ENCODE results near the gene NOP58. TPM values are rescaled to one million over a fixed set of nuclear protein-coding genes. Genes with fewer than 3 reads are reported as not detected.
A peak's percentile ranks its signal among the peaks of the same experiment; 100 is the strongest.
"Not testable (repeated sequence)": the region's sequence is repeated elsewhere in the genome, so short reads cannot be mapped to it uniquely, and the experiment has no call there.

Gene NOP58
- total RNA-seq, 2 experiments from 2014 or later: 226 to 234 TPM

- H3K4me3 Mint-ChIP-seq: no peak overlapping the region
- peaks cover 40% of the 10 kb centered on the region for H3K36me3 Mint-ChIP-seq
- peaks cover 37% of the 10 kb centered on the region for H3K4me1 Mint-ChIP-seq
- no peaks in the 10 kb centered on the region for H3K27me3 Mint-ChIP-seq
- no peaks in the 10 kb centered on the region for H3K9me3 Mint-ChIP-seq
- peak overlapping the region; percentile 51 for H3K27ac Mint-ChIP-seq
- DNase-seq: no peak
Measured at GRCh38 chr2:202278944-202279343, 13.4 kb downstream of the NOP58 start.

DNA sequence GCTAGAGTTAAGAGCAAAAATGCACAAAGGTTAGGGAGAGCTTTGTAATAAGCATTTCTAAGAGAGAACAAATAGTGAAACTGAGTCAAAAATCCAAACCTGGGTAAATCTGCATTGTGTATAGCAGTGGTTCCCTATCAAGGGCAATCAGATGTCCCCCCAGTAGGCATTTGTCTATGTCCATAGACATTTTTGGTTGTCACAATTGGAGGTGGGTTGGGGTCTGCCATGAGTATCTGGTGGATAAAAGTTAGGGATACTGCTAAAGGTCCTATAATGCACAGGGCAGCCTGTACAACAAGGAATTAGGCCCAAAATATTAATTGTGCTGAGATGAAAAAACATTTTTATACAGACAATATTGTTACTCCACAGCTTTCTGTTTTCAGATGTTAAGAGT lies 21.0 kb downstream of the NOP58 start:
- Mint-ChIP-seq H3K27ac (no peak overlapping the region), H3K36me3 (peaks cover 37% of the 10 kb centered on the region), H3K27me3 (no peaks in the 10 kb centered on the region), H3K4me1 (peaks cover 6% of the 10 kb centered on the region), H3K9me3 (no peaks in the 10 kb centered on the region), H3K4me3 (no peak overlapping the region)
- no peak for DNase-seq

- H3K27ac Mint-ChIP-seq: no peak overlapping the region
- H3K9me3 Mint-ChIP-seq: no peaks in the 10 kb centered on the region
- H3K36me3 Mint-ChIP-seq: peaks cover 33% of the 10 kb centered on the region
- H3K4me3 Mint-ChIP-seq: no peak overlapping the region
- H3K4me1 Mint-ChIP-seq: peaks cover 12% of the 10 kb centered on the region
- no peak for DNase-seq
- H3K27me3 Mint-ChIP-seq: no peaks in the 10 kb centered on the region
Measured at GRCh38 chr2:202289394-202290204, 24.0 kb downstream of the NOP58 start.

- no peaks in the 10 kb centered on the region for H3K27me3 Mint-ChIP-seq
- peaks cover 31% of the 10 kb centered on the region for H3K36me3 Mint-ChIP-seq
- H3K9me3 Mint-ChIP-seq: no peaks in the 10 kb centered on the region
- DNase-seq: no peak
- H3K27ac Mint-ChIP-seq: no peak overlapping the region
- no peak overlapping the region for H3K4me3 Mint-ChIP-seq
- H3K4me1 Mint-ChIP-seq: peaks cover 16% of the 10 kb centered on the region
Measured at GRCh38 chr2:202290316-202290715, 24.8 kb downstream of the NOP58 start.

GRCh38 chr2:202290970-202291369 lies 25.4 kb downstream of the NOP58 start:
- Mint-ChIP-seq H3K36me3 (peaks cover 37% of the 10 kb centered on the region), H3K9me3 (no peaks in the 10 kb centered on the region), H3K4me1 (peaks cover 16% of the 10 kb centered on the region), H3K27me3 (no peaks in the 10 kb centered on the region), H3K27ac (peak overlapping the region; percentile 23), H3K4me3 (no peak overlapping the region)
- no peak for DNase-seq

GRCh38 chr2:202299712-202300111 lies 34.1 kb downstream of the NOP58 start:
- Mint-ChIP-seq H3K27ac (peak overlapping the region; percentile 78), H3K4me1 (peaks cover 43% of the 10 kb centered on the region), H3K36me3 (peaks cover 67% of the 10 kb centered on the region), H3K27me3 (no peaks in the 10 kb centered on the region), H3K4me3 (no peak overlapping the region), H3K9me3 (no peaks in the 10 kb centered on the region)
- DNase-seq: no peak

DNA sequence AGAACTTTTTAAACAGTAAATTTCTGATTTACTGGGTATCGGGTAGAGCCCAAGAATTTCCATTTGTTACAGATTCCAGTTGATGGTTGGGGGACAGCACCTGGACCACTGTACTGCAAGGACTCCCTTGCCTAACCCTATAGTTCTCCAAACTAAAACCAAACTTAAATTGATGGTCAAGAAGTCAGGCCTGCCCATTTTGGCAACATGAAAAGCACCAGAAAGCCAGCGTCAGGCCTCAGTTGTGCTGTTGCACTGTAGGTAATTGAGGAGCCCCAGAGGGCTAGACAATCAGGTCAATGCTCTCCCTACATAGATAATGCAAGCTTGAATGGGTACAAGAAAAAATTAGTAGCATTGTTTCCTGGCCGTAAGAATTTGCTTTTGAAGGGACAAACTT lies 40.5 kb downstream of the NOP58 start:
- H3K27me3 Mint-ChIP-seq: no peaks in the 10 kb centered on the region
- H3K4me3 Mint-ChIP-seq: no peak overlapping the region
- no peak for DNase-seq
- H3K36me3 Mint-ChIP-seq: peaks cover 59% of the 10 kb centered on the region
- no peak overlapping the region for H3K27ac Mint-ChIP-seq
- H3K9me3 Mint-ChIP-seq: no peaks in the 10 kb centered on the region
- H3K4me1 Mint-ChIP-seq: peaks cover 9% of the 10 kb centered on the region

DNA sequence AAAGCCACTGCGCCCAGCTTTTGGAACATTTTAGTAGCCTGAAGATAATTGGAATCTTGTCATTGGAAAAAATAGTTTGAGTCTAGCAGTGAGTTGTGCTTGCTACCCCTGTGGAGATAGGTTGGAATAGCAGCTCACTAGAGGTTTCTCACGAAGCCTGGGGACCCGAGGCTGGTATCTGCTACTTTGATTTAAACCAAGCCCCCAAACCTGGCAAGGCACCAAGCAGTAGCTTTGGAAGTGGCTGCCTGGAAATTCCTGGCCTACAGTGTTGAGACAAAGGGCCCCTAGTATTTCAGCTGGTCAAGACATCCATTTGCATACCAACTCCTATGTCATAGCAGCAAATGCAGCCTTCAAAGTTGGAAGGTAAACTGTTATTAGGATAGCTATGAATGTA lies 42.1 kb downstream of the NOP58 start:
- peak overlapping the region; percentile 34 for H3K27ac Mint-ChIP-seq
- H3K4me3 Mint-ChIP-seq: no peak overlapping the region
- no peaks in the 10 kb centered on the region for H3K27me3 Mint-ChIP-seq
- no peak for DNase-seq
- no peaks in the 10 kb centered on the region for H3K9me3 Mint-ChIP-seq
- H3K4me1 Mint-ChIP-seq: peaks cover 6% of the 10 kb centered on the region
- H3K36me3 Mint-ChIP-seq: peaks cover 49% of the 10 kb centered on the region

DNA sequence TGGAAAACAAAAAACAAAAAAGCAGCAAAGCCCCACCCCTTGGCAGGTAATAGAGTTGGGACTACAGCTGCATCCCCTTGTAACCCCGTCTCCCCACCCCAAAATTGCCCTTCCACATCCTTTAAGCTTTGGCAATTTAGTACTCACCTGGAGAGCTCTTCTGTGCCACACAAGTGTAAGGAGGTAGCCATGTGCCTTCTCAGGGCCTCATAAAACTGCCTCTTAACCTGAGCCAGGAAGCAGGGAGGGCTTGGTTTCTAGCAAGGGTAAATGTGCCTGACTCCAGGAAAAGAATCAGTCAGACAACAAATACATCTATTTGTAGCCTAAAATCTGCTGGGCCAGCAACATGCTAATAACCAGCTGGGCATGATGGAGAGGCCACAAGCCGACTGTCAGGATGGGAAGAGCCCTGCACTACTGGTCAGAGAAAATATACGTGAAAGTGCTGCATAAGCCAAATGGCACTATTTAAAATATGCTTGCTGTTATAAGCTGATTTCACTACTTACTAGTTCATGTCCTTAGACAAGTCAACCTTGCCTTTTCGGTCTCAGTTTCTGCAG lies 46.3 kb downstream of the NOP58 start:
- Mint-ChIP-seq H3K36me3 (peaks cover 18% of the 10 kb centered on the region), H3K4me3 (no peak overlapping the region), H3K9me3 (no peaks in the 10 kb centered on the region), H3K27me3 (no peaks in the 10 kb centered on the region), H3K27ac (peak overlapping the region; percentile 4), H3K4me1 (no peaks in the 10 kb centered on the region)
- DNase-seq: no peak

DNA sequence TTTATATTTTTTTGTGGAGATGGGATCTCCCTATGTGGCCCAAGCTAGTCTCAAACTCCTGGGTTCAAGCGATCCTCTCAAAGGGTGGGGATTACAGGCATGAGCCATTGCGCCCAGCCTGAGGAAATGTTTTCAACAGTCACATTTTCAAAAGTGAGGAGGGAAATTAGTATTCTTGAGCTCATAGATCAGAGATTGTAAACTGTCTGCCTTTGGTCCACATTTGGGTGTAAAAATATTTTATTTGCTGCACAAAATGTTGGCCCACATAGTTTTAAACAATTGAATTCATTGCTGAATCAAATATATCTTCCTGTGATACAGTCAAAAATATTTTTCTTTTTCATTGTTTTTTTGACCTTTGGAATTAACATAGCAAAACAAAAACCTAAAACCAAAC lies 48.6 kb downstream of the NOP58 start:
- H3K9me3 Mint-ChIP-seq: no peaks in the 10 kb centered on the region
- no peaks in the 10 kb centered on the region for H3K4me1 Mint-ChIP-seq
- H3K4me3 Mint-ChIP-seq: no peak overlapping the region
- DNase-seq: no peak
- no peak overlapping the region for H3K27ac Mint-ChIP-seq
- H3K27me3 Mint-ChIP-seq: no peaks in the 10 kb centered on the region
- H3K36me3 Mint-ChIP-seq: peaks cover 7% of the 10 kb centered on the region

DNA sequence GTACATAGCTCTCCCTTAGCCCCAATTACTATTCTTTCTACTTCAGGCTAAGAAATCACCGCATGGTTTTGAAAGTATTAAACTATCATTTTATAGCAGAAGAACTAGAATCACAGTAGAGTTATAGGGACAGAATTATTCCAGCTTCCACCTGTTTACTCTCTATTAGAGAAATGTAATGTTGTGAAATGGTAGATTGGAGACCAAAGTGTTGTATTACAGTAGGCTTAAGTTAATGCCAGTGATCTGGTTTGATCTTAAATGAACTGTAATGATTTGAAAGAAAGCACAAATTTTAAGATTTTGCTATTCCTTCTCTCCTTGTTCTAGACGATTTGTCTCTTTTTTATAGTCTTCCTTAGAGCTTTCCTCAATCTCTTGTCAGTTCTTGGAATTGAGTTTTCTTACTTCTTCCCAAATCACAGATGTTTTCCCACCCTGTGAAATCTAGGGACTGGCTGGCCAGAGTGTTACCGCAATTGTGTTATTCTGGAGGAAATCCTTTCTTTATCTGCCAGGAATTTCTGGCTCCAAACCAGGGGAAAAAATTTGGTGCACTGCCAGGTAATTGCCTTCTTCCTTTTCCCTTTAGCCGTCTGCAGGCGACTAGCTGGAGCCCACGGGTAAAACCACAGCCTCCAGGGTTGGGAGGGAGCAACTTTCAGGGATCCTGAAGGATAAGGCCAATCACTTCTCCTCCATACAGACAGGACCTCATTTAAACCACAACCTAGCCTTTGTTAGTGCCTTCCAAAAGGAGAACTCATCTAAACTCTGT lies 51.7 kb downstream of the NOP58 start:
- no peak for DNase-seq
- H3K9me3 Mint-ChIP-seq: no peaks in the 10 kb centered on the region
- H3K27me3 Mint-ChIP-seq: no peaks in the 10 kb centered on the region
- peak overlapping the region; percentile 29 for H3K27ac Mint-ChIP-seq
- H3K4me3 Mint-ChIP-seq: no peak overlapping the region
- H3K4me1 Mint-ChIP-seq: no peaks in the 10 kb centered on the region
- H3K36me3 Mint-ChIP-seq: peaks cover 4% of the 10 kb centered on the region

DNA sequence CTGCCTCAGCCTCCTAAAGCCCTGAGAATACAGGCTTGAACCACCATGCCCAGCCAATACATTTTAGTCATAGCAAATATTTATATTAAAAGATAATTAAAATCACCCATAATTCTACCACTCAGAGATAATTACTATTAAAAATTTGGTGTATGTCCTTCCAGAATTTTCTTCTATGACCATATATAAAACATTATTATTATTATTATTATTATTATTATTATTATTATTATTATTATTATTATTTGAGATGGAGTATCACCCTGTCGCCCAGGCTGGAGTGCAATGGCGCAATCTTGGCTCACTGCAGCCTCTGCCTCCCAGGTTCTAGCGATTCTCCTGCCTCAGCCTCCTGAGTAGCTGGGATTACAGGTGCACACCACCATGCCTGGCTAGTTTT lies 54.8 kb downstream of the NOP58 start:
- not testable (repeated sequence) for DNase-seq, H3K27ac Mint-ChIP-seq, H3K36me3 Mint-ChIP-seq

DNA sequence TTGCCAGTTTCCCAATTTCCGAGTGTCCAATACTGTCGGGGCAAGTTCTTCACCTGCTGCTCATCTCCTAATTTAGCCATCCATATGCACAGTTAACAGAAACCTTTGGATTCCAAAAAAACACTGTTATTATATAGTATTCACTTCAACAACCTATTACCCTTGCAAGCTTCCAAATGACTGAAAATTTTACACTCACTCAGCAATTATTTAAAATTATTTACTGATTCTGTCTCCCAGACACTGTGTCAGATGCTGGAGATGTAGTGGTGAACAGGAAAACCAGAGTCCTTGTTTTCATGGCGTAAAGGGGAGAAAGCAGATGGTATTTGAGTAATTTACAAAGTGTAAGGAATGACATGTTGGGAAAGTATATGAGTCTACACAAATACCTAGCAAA lies 56.9 kb downstream of the NOP58 start:
- H3K27ac Mint-ChIP-seq: no peak overlapping the region

More for the DNA sequence above, 54.8 kb downstream of the NOP58 start:
- not testable (repeated sequence) for H3K4me3 Mint-ChIP-seq, H3K4me1 Mint-ChIP-seq, H3K9me3 Mint-ChIP-seq, H3K27me3 Mint-ChIP-seq

GRCh38 chr2:202327858-202328257 lies 62.3 kb downstream of the NOP58 start:
- no peaks in the 10 kb centered on the region for H3K4me1 Mint-ChIP-seq
- peaks cover 3% of the 10 kb centered on the region for H3K36me3 Mint-ChIP-seq
- no peaks in the 10 kb centered on the region for H3K27me3 Mint-ChIP-seq
- DNase-seq: no peak
- no peak overlapping the region for H3K27ac Mint-ChIP-seq
- H3K9me3 Mint-ChIP-seq: no peaks in the 10 kb centered on the region
- no peak overlapping the region for H3K4me3 Mint-ChIP-seq

More for the DNA sequence above, 56.9 kb downstream of the NOP58 start:
- no peaks in the 10 kb centered on the region for H3K4me1 Mint-ChIP-seq
- no peak for DNase-seq
- no peaks in the 10 kb centered on the region for H3K9me3 Mint-ChIP-seq
- H3K4me3 Mint-ChIP-seq: no peak overlapping the region
- H3K36me3 Mint-ChIP-seq: peaks cover 6% of the 10 kb centered on the region
- no peaks in the 10 kb centered on the region for H3K27me3 Mint-ChIP-seq

DNA sequence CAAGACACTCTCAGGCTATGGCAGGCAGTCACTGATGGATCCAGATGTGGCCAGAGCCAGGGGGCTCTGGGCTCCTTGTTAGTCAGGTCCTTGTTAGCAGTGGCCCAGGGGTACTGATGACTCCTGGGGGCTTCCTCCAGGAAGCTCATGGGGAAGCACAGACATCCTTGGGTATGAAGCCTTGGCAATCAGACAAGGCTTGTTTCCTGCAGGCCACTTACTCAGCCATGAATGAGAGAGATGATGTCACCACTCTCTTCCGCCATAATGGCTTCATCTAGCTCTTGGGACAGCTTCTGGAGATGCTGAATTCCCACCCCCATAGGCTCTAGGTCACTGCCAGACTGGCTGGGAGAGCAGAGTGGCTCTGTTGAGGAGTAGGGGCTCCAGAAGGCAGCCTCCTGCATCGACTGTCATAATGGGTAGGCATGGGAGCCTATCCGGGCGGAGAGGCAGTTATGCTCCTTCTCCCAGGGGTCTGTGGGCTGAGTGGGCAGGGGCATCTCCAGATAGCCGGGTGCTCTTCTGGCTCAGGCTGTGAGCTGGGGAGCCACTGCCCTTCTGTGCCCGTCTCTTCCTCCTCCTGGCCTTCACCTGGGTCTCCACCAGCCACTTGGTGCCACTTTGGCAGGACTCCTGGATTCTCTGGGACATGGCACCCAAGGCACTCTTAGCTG lies 70.4 kb downstream of the NOP58 start:
- Mint-ChIP-seq H3K27me3 (no peaks in the 10 kb centered on the region), H3K27ac (no peak overlapping the region), H3K36me3 (no peaks in the 10 kb centered on the region), H3K4me3 (no peak overlapping the region), H3K9me3 (no peaks in the 10 kb centered on the region), H3K4me1 (no peaks in the 10 kb centered on the region)
- DNase-seq: no peak

Data from activated naive CD8-positive, alpha-beta T cell treated with anti-CD3 and anti-CD28 coated beads for 36 hours (primary cell).